Neural cell (in vitro differentiated cells): ENCODE results near the gene STAT5B. TPM values are rescaled to one million over a fixed set of nuclear protein-coding genes. Genes with fewer than 3 reads are reported as not detected.
"Not testable (repeated sequence)": the region's sequence is repeated elsewhere in the genome, so short reads cannot be mapped to it uniquely, and the experiment has no call there.

Source experiments
- H2AFZ ChIP-seq: fragments of 200-600, 300-800 bp; sonication (generic), shearing (Covaris generic); 2 replicates; pipeline ENCODE4 v1.6.0; 2014; ENCODE audit warnings: low read depth, mild to moderate bottlenecking, antibody characterized with exemption, low read length, moderate library complexity
- H3F3A ChIP-seq: fragments of 200-600 bp; shearing (Covaris generic); 2 replicates; pipeline ENCODE4 v1.6.1; 2016; ENCODE audit warnings: mild to moderate bottlenecking, moderate library complexity, mixed read lengths, antibody characterized with exemption, low read length; ENCODE audit not compliant: insufficient read depth, poor library complexity, severe bottlenecking
- H3K27ac ChIP-seq: fragments of 200-600, 300-800 bp; sonication (generic), shearing (Covaris generic); 2 replicates; pipeline ENCODE4 v1.5.1; 2014; ENCODE audit warnings: mild to moderate bottlenecking, low read length, moderate library complexity
- H3K27me3 ChIP-seq: fragments of 300-800, 200-600 bp; sonication (generic), shearing (Covaris generic); 2 replicates; pipeline ENCODE4 v1.6.0; 2014; ENCODE audit warnings: mild to moderate bottlenecking, low read depth, low read length, moderate library complexity; ENCODE audit not compliant: insufficient read depth
- H3K36me3 ChIP-seq: fragments of 300-800, 200-600 bp; sonication (generic), shearing (Covaris generic); 2 replicates; pipeline ENCODE4 v1.5.1; 2014; ENCODE audit warnings: mild to moderate bottlenecking, antibody characterized with exemption, low read length, moderate library complexity; ENCODE audit not compliant: insufficient read depth
- H3K4me2 ChIP-seq: fragments of 300-800, 200-600 bp; sonication (generic), shearing (Covaris generic); 2 replicates; pipeline ENCODE4 v1.6.0; 2014; ENCODE audit warnings: mild to moderate bottlenecking, low read length
- H3K4me3 ChIP-seq: fragments of 300-800, 200-600 bp; sonication (generic), shearing (Covaris generic); 2 replicates; pipeline ENCODE4 v1.5.1; 2014; ENCODE audit warnings: mild to moderate bottlenecking, low read length, moderate library complexity
- H3K79me2 ChIP-seq: fragments of 200-600 bp; shearing (Covaris generic); replicated peaks from 2 replicates; pipeline ENCODE4 v1.6.0; 2014; ENCODE audit warnings: mild to moderate bottlenecking, low read length, moderate library complexity; ENCODE audit not compliant: insufficient read depth
- H3K9ac ChIP-seq: fragments of 300-800, 200-600 bp; sonication (generic), shearing (Covaris generic); 2 replicates; pipeline ENCODE4 v1.6.1; 2016; ENCODE audit warnings: mild to moderate bottlenecking, low read length, mixed read lengths
- H3K9me2 ChIP-seq: fragments of 200-600 bp; shearing (Covaris generic); 2 replicates; pipeline ENCODE4 v1.6.1; 2016; ENCODE audit warnings: mild to moderate bottlenecking, low read length, mixed read lengths; ENCODE audit not compliant: insufficient read depth
- H3K9me3 ChIP-seq: fragments of 200-600, 300-800 bp; sonication (generic), shearing (Covaris generic); 2 replicates; pipeline ENCODE4 v1.6.1; 2016; ENCODE audit warnings: mild to moderate bottlenecking, mixed run types, low read length, moderate library complexity, mixed read lengths
- H4K20me1 ChIP-seq: fragments of 200-600 bp; shearing (Covaris generic); 2 replicates; pipeline ENCODE4 v1.6.1; 2016; ENCODE audit warnings: mild to moderate bottlenecking, mixed run types; ENCODE audit not compliant: insufficient read depth
- CTCF ChIP-seq: fragments of 450-650 bp; IDR thresholded peaks from 2 replicates; pipeline ENCODE4 v1.5.1; 2014; ENCODE audit warnings: antibody characterized with exemption, mild to moderate bottlenecking, moderate library complexity; ENCODE audit not compliant: poor library complexity, severe bottlenecking
- EP300 ChIP-seq: fragments of 450-650 bp; conservative IDR thresholded peaks from 2 replicates; pipeline ENCODE4 v1.6.1; 2014; ENCODE audit warnings: antibody characterized with exemption, mild to moderate bottlenecking, moderate library complexity; ENCODE audit not compliant: poor library complexity, severe bottlenecking
- EZH2 ChIP-seq: fragments of 200-600, 300-800 bp; shearing (Covaris generic), sonication (generic); IDR thresholded peaks from 2 replicates; pipeline ENCODE4 v1.6.1; 2014; ENCODE audit warnings: antibody characterized with exemption, low read length, borderline replicate concordance, mild to moderate bottlenecking; ENCODE audit not compliant: insufficient read depth, poor library complexity, severe bottlenecking
- MXI1 ChIP-seq: fragments of 450-650 bp; conservative IDR thresholded peaks from 2 replicates; pipeline ENCODE4 v1.6.1; 2014; ENCODE audit warnings: antibody characterized with exemption, mild to moderate bottlenecking; ENCODE audit not compliant: poor library complexity, severe bottlenecking
- POLR2AphosphoS5 ChIP-seq: IDR thresholded peaks from 2 replicates; pipeline ENCODE4 v1.6.1; 2012
- RAD21 ChIP-seq: fragments of 450-650 bp; conservative IDR thresholded peaks from 2 replicates; pipeline ENCODE4 v1.6.1; 2014; ENCODE audit warnings: antibody characterized with exemption, mild to moderate bottlenecking, moderate library complexity
- REST ChIP-seq: IDR thresholded peaks from 2 replicates; pipeline ENCODE4 v1.6.1; 2012; ENCODE audit warnings: borderline replicate concordance
- SMC3 ChIP-seq: fragments of 450-650 bp; conservative IDR thresholded peaks from 2 replicates; pipeline ENCODE4 v1.6.1; 2014; ENCODE audit warnings: antibody characterized with exemption, mild to moderate bottlenecking, moderate library complexity; ENCODE audit not compliant: poor library complexity
- TAF1 ChIP-seq: IDR thresholded peaks from 2 replicates; pipeline ENCODE4 v1.6.1; 2012; ENCODE audit warnings: low read depth
- polyA plus RNA-seq: library from polyadenylated mRNA; depleted of rRNA; stranded (reverse); fragments of >200 nt; gene quantifications from 2 replicates; pipeline ENCODE4 v1.2.3, GENCODE V29; 2014

STAT5B gene
- polyA plus RNA-seq, 1 donor from 2014 or later = 47.4 TPM

GRCh38 chr17:42303694-42304093 lies 27.5 kb upstream of the STAT5B start:
- H3K9me2 ChIP-seq = no peaks in the 10 kb centered on the region
- TF ChIP-seq RAD21 (no peak), REST (no peak), EZH2 (no peak), SMC3 (no peak), POLR2AphosphoS5 (no peak), TAF1 (no peak), MXI1 (no peak), CTCF (no peak), EP300 (no peak)
- no peaks in the 10 kb centered on the region for H3K9me3 ChIP-seq
- H3K27me3 ChIP-seq = no peaks in the 10 kb centered on the region
- H3K4me2 ChIP-seq = no peak overlapping the region
- no peak overlapping the region for H2AFZ ChIP-seq
- H3K9ac ChIP-seq = no peak overlapping the region
- no peaks in the 10 kb centered on the region for H3K36me3 ChIP-seq
- H3K79me2 ChIP-seq = no peaks in the 10 kb centered on the region
- H4K20me1 ChIP-seq = no peaks in the 10 kb centered on the region
- no peaks in the 10 kb centered on the region for H3F3A ChIP-seq
- H3K27ac ChIP-seq = no peak overlapping the region
- no peak overlapping the region for H3K4me3 ChIP-seq

DNA sequence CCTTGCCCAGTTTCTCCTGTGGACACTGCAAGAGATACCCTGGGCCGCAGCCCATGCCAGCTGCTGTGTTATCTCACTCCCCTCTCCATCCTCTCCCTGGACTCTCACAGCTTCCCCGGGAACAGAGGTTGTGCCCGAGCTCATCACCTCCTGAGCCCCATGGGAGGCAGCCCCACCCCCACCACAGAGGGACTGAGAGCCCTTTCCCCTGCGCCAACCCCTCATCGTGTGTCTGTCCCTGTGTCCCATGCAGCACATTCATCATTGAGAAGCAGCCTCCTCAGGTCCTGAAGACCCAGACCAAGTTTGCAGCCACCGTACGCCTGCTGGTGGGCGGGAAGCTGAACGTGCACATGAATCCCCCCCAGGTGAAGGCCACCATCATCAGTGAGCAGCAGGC lies 24.8 kb upstream of the STAT5B start:
- TF ChIP-seq RAD21 = no peak
- TF ChIP-seq CTCF = no peak
- TF ChIP-seq REST = no peak
- no peak for TF ChIP-seq EZH2
- no peak for TF ChIP-seq POLR2AphosphoS5
- TF ChIP-seq EP300 = no peak
- no peak for TF ChIP-seq MXI1
- TF ChIP-seq SMC3 = no peak
- no peak for TF ChIP-seq TAF1
- Histone ChIP-seq H3K4me2 (no peak overlapping the region), H3K27me3 (no peaks in the 10 kb centered on the region), H3K9me2 (no peaks in the 10 kb centered on the region), H4K20me1 (no peaks in the 10 kb centered on the region), H3K27ac (no peak overlapping the region), H3K4me3 (no peak overlapping the region), H3F3A (no peaks in the 10 kb centered on the region), H3K9me3 (no peaks in the 10 kb centered on the region), H3K36me3 (no peaks in the 10 kb centered on the region), H2AFZ (no peak overlapping the region), H3K79me2 (no peaks in the 10 kb centered on the region), H3K9ac (no peak overlapping the region)

DNA sequence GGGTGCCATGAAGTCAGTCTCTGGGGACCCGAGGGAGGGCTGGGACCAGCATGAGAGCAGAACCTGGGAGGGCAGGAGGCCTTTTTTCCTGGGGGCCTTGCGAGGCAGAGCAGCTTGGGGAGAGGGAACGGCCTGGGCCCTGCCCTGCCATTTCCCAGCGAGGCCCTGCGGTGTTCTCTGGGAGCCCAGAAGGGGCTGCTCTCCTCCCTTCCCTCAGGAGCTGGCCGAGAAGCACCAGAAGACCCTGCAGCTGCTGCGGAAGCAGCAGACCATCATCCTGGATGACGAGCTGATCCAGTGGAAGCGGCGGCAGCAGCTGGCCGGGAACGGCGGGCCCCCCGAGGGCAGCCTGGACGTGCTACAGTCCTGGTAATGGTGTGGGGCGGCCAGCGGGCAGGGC lies 23.7 kb upstream of the STAT5B start:
- not testable (repeated sequence) for H3K27ac ChIP-seq, H3K27me3 ChIP-seq, H3K9me3 ChIP-seq, H3K9me2 ChIP-seq, H2AFZ ChIP-seq, H3K4me3 ChIP-seq, H3K36me3 ChIP-seq, H4K20me1 ChIP-seq, H3K4me2 ChIP-seq, H3K79me2 ChIP-seq, H3F3A ChIP-seq, H3K9ac ChIP-seq
